NK-92 (cell line): Measurements from ENCODE around the gene FAM171A1.

Experiments used
- DNase-seq: peaks from one replicate; lab custom pipeline; 2025; ENCODE audit not compliant: unreplicated experiment; lab: John Stamatoyannopoulos, UW

FAM171A1 gene

DNA sequence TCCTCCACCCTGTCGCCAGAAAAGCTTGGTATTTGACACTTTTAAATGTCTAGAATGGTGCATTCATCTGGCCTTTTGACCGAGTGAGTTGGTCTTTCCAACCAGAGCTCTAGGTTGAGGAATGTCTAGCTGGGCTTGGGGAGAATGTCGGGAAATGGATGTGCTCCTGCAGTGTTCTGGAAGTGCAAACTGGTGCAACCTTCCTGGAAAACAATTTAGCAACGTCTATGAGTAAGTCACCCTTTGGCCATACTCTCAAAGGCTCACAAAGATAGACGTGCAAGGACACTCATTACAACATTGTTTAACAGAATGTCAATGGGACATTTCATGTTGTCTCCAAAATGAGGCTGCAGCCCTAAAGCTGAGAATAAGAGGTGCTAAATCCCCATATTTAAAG is 190.4 kb downstream of the FAM171A1 start:
- no peak for DNase-seq

DNA sequence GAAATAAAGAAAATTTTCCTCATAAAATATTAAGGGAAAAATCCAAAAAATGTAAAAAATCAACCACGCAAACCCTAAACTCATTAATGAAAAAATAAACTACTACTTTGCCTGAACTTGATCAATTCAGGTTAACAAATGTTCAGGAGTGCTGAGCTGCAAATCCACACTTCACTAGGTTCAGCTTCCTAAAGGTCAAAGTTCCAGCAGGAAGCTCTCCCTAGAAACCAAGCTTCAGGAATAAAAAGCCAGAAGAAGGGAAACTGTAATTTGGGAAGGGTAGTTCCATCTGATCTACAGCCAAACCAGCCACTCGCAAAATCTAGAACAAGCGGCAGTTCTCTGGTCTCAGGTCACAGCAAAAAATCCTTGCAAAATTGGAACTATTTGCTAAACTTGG is 194.8 kb downstream of the FAM171A1 start:
- DNase-seq = no peak

DNA sequence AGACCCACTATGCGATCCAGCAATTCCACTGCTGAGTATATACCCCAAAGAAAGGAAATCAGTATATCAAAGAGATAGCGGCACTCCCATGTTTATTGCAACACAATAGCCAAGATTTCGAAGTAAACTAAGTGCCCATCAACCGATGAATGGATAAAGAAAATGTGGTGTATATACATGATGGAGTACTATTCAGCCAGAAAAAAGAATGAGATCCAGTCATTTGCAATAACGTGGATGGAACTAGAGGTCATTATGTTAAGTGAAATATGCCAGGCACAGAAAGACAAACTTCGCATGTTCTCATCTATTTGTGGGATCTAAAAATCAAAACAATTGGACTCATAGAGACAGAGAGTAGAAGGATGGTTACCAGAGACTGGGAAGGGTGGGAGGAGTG is 195.5 kb downstream of the FAM171A1 start:
- DNase-seq = no peak

GRCh38 chr10:15172306-15172840 is 198.7 kb downstream of the FAM171A1 start:
- no peak for DNase-seq

DNA sequence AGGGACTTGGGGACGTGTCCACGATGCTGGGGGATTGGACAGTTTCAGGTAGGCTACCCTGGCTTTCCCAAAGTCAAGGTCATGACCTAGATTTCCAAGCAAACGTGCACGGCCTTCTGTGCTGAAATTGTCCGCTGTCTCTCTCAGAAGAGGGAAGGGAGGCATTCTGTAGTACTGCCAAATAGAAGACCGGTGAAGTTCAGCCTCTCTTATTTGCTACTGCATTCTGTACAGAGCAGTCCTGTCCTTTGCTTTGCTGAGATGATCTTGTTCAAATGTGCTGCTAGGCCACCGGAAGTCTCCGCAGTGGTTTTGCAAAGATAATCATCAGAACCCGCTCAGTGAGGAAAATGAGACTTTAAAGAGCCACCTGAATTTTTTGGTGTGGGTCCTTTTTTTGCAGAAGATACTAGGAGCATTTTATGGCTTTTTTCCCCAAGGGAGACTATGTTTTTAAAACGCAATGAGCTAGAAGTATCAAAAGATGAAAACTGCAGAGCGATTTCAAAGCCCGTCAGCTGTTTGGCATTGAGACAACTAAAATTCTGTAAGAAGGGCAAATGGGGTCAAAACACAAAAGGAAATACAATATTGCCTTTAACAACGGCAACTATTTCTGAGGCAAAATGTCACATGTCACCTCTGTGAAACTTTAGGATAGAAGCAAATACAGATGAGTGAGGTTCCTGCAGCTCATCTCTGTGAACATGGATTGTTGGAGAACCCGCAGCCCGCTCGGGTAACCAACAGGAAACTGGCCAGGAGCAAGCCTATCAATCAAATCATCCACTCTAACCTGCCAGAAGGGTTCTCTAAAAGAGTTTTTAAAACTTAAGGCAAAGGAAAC is 201.3 kb downstream of the FAM171A1 start:
- DNase-seq = no peak

- peak; percentile 88 for DNase-seq
Measured at GRCh38 chr10:15168786-15169554, 202.1 kb downstream of the FAM171A1 start.

GRCh38 chr10:15168291-15168785 is 202.8 kb downstream of the FAM171A1 start, which contains the start of gene NMT2:
TSS of gene NMT2 (minus strand) at chr10:15168693. CDS start at chr10:15168612, 81 bp downstream.
- DNase-seq = no peak

DNA sequence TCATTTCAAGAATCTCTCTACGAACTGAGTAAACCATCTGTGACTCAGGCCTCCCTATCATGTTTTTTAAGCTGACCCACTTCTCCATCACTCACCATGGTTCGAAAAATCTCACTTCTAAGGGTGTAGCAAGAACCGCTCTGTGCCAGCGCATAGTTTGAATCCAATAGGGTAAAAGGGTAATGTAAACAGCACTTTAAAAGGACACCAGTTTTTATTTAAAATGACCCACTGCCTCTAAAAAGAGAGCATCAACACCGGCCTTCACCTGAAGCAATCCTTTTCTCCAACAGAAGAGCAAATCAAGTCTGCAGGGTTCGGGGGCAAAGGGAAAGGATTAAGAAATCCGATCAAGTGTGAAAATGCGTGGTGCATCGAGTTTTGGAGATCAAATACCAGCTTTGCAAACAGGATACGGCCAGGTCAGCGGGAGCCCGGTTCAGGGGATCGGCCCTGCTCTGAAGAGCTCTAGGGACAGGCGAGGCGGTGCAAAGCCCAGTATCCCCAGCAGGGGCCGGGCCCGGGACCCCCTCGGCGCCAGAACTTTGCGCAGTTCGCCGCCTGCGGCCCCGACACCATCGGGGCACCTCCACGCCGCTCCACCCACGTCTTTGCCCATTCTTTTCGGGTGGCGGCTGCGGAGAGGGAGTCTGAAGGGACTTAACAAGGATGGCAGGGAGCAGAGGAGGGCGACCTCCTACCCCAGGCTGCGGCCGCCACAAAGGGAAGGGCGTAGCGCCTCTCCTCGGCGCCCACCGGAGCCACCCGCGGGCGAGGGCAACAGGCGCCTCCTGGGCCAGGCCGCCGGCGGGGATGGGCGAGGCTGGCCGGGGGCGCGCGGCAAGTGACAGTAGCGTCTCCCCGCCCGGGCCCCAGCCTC is 203.4 kb downstream of the FAM171A1 start:
- no peak for DNase-seq

DNA sequence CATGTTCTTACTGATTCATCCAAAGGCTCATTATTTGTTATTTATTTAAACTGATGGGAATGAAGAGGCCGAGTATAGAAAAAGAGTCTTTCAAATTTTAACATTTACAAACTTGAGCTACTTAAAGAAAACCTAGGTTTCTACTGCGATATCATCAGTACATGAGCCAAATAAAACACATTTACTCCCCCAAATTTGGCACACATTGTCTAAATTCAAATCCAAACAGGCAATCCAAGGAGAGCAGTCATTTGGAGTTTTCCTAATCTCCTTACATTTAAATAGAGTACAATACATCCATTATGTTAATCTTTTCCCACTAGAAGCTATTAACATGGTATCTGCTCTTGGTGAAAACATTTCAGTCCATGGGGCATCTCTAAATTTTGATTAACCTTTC is 204.8 kb downstream of the FAM171A1 start:
- no peak for DNase-seq

DNA sequence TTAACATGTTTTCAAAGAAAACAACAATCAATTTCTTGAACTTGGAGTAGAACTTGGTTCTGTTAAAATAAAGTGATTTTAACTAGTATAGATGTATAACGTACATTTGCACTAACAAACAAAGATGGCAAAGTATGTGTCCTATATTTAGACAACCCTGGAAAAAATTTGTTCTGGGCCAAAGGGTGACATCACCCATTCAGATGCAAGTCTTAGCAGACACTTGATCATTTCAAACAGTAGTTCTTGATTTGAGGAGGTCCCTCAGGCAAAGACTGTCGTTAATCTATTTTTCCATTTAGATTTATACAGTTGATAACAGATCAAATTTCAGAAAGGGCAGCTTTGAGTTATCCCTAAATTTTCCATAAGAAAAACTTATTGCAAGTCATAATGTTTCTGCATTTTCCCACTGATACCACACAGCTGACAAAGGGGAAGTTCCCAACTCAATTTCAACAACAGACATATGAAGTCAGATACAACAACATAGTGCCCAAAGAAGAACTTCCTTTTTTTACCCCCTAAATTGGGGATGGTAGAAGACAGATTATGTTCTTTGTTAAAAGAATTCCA is 207.7 kb downstream of the FAM171A1 start:
- no peak for DNase-seq
